IMR-90 (cell line): ENCODE results near the gene SHC1. TPM values are rescaled to one million over a fixed set of nuclear protein-coding genes. Genes with fewer than 3 reads are reported as not detected.

ENCODE experiments used
- ATAC-seq: fragments of 200-7000 bp; cut with Tn5 transposase; 2 replicates; pipeline ENCODE4 v1.9.1; 2020; ENCODE audit warnings: low read depth, mild to moderate bottlenecking, moderate library complexity
- BruUV-seq: library from RNA; stranded (reverse); fragments of 400-500 nt; replicated peaks from 2 replicates; lab custom pipeline; 2021; lab: Mats Ljungman, UMichigan
- CTCF ChIA-PET: fragments of 300-600 bp; formaldehyde crosslinking; extraction: SDS; loops from one replicate; lab custom pipeline; 2021; ENCODE audit warnings: antibody characterized with exemption; lab: Yijun Ruan, JAX
- POLR2A ChIA-PET: fragments of 300-600 bp; sonication (Branson Sonifier 250); formaldehyde crosslinking; loops from one replicate; lab custom pipeline; 2022; ENCODE audit warnings: antibody characterized with exemption; ENCODE audit not compliant: unreplicated experiment; lab: Charles Lee
- DNase-seq: peaks from one replicate; pipeline ENCODE4 v3.0.0; 2013
- H2AFZ ChIP-seq: replicated peaks from 2 replicates; pipeline ENCODE3; 2013; ENCODE audit warnings: low read length, mild to moderate bottlenecking; ENCODE audit not compliant: poor library complexity
- H2AK5ac ChIP-seq: 2 replicates; pipeline ENCODE4 v1.6.1; 2013; ENCODE audit warnings: low read depth, low read length, inconsistent platforms
- H2AK9ac ChIP-seq: replicated peaks from 2 replicates; pipeline ENCODE3; 2013; ENCODE audit warnings: mild to moderate bottlenecking, low read depth, low read length, moderate library complexity; ENCODE audit not compliant: poor library complexity
- H2BK120ac ChIP-seq: 2 replicates; pipeline ENCODE4 v1.6.1; 2013; ENCODE audit warnings: low read depth, low read length, inconsistent platforms
- H2BK15ac ChIP-seq: 3 replicates; pipeline ENCODE4 v1.6.1; 2013; ENCODE audit warnings: low read depth, low read length, inconsistent platforms
- H2BK20ac ChIP-seq: 2 replicates; pipeline ENCODE4 v1.6.1; 2013; ENCODE audit warnings: low read depth, mild to moderate bottlenecking, inconsistent platforms, low read length, moderate library complexity
- H2BK5ac ChIP-seq: 2 replicates; pipeline ENCODE4 v1.6.1; 2013; ENCODE audit warnings: mild to moderate bottlenecking, low read depth, low read length, inconsistent platforms; ENCODE audit not compliant: poor library complexity, severe bottlenecking
- H3K14ac ChIP-seq: replicated peaks from 2 replicates; pipeline ENCODE4 v1.6.1; 2013; ENCODE audit warnings: low read depth, low read length, inconsistent platforms
- H3K18ac ChIP-seq: 2 replicates; pipeline ENCODE4 v1.6.1; 2013; ENCODE audit warnings: low read depth, low read length, control low read depth
- H3K23ac ChIP-seq: 2 replicates; pipeline ENCODE4 v1.6.1; 2013; ENCODE audit warnings: low read depth, low read length, inconsistent platforms
- H3K27ac ChIP-seq: 2 replicates; pipeline ENCODE4 v1.5.1; 2013; ENCODE audit warnings: mild to moderate bottlenecking, control low read depth, low read length; ENCODE audit not compliant: insufficient read depth
- H3K27me3 ChIP-seq: 2 replicates; pipeline ENCODE4 v1.6.1; 2013; ENCODE audit warnings: low read length; ENCODE audit not compliant: control insufficient read depth, insufficient read depth
- H3K36me3 ChIP-seq: 2 replicates; pipeline ENCODE4 v1.6.1; 2013; ENCODE audit warnings: low read length, mixed read lengths; ENCODE audit not compliant: control insufficient read depth, insufficient read depth
- H3K4ac ChIP-seq: 2 replicates; pipeline ENCODE4 v1.6.1; 2013; ENCODE audit warnings: low read depth, low read length, inconsistent platforms
- H3K4me1 ChIP-seq: 2 replicates; pipeline ENCODE4 v1.6.1; 2013; ENCODE audit warnings: low read length, mixed read lengths; ENCODE audit not compliant: control insufficient read depth, insufficient read depth
- H3K4me2 ChIP-seq: 2 replicates; pipeline ENCODE4 v1.6.1; 2013; ENCODE audit warnings: low read depth, mild to moderate bottlenecking, control low read depth, low read length, moderate library complexity
- H3K4me3 ChIP-seq: 2 replicates; pipeline ENCODE4 v1.5.1; 2013; ENCODE audit warnings: low read depth, mild to moderate bottlenecking, control low read depth, low read length, moderate library complexity; ENCODE audit not compliant: insufficient read depth
- H3K56ac ChIP-seq: 2 replicates; pipeline ENCODE4 v1.6.1; 2013; ENCODE audit warnings: low read length, inconsistent platforms; ENCODE audit not compliant: insufficient read depth; ENCODE audit errors: extremely low read depth
- H3K79me1 ChIP-seq, 2 experiments: 2 replicates each; pipeline ENCODE4 v1.6.1; 2013; ENCODE audit warnings: low read length in 2 of 2, inconsistent platforms in 1 of 2, low read depth in 1 of 2
- H3K9ac ChIP-seq: 2 replicates; pipeline ENCODE4 v1.6.1; 2013; ENCODE audit warnings: low read depth, low read length, control low read depth
- H3K9me1 ChIP-seq: 2 replicates; pipeline ENCODE4 v1.6.1; 2013; ENCODE audit warnings: low read length, inconsistent platforms; ENCODE audit not compliant: insufficient read depth
- H3K9me3 ChIP-seq: 2 replicates; pipeline ENCODE4 v1.6.1; 2013; ENCODE audit warnings: low read length; ENCODE audit not compliant: control insufficient read depth, insufficient read depth
- H4K20me1 ChIP-seq: 2 replicates; pipeline ENCODE4 v1.6.1; 2013; ENCODE audit warnings: low read length, inconsistent platforms; ENCODE audit not compliant: insufficient read depth
- H4K5ac ChIP-seq: 2 replicates; pipeline ENCODE4 v1.6.1; 2013; ENCODE audit warnings: mild to moderate bottlenecking, low read depth, low read length, control low read depth
- H4K8ac ChIP-seq, 2 experiments: 2 replicates each; pipeline ENCODE4 v1.6.1; 2013; ENCODE audit warnings: low read depth in 2 of 2, low read length in 2 of 2, control low read depth in 1 of 2, inconsistent platforms in 1 of 2
- H4K91ac ChIP-seq: 2 replicates; pipeline ENCODE4 v1.6.1; 2013; ENCODE audit warnings: low read depth, low read length, inconsistent platforms; ENCODE audit not compliant: insufficient read depth
- CEBPB ChIP-seq: IDR thresholded peaks from 2 replicates; pipeline ENCODE4 v1.6.1; 2012; ENCODE audit warnings: low read depth, low read length, improper control_type of control experiment
- FOS ChIP-seq: fragments of 150-350 bp; IDR thresholded peaks from 2 replicates; pipeline ENCODE4 v1.6.1; 2016; ENCODE audit warnings: low read depth, low read length
- MAFK ChIP-seq: IDR thresholded peaks from 2 replicates; pipeline ENCODE4 v1.6.1; 2012; ENCODE audit warnings: low read depth, low read length, improper control_type of control experiment
- MAZ ChIP-seq: IDR thresholded peaks from 2 replicates; pipeline ENCODE4 v1.6.1; 2012; ENCODE audit warnings: low read depth, mild to moderate bottlenecking, low read length, improper control_type of control experiment, moderate library complexity, borderline replicate concordance
- NFE2L2 ChIP-seq: fragments of 150-350 bp; IDR thresholded peaks from 2 replicates; pipeline ENCODE4 v1.6.1; 2016; ENCODE audit warnings: low read depth, mild to moderate bottlenecking, low read length
- POLR2A ChIP-seq: IDR thresholded peaks from 2 replicates; pipeline ENCODE4 v1.6.1; 2012; ENCODE audit warnings: mild to moderate bottlenecking, low read depth, low read length
- RAD21 ChIP-seq: IDR thresholded peaks from 2 replicates; pipeline ENCODE4 v1.6.1; 2012; ENCODE audit warnings: low read length, improper control_type of control experiment
- RFX5 ChIP-seq: IDR thresholded peaks from 2 replicates; pipeline ENCODE4 v1.8.0; 2012; ENCODE audit warnings: low read depth, mild to moderate bottlenecking, low read length, moderate library complexity
- SMC3 ChIP-seq: fragments of 150-350 bp; IDR thresholded peaks from 2 replicates; pipeline ENCODE4 v1.6.1; 2016; ENCODE audit warnings: low read depth, mild to moderate bottlenecking, antibody characterized with exemption, low read length, moderate library complexity
- WGBS, 2 experiments: methylation state at CpG; one replicate each; pipeline versions ENCODE4 v1.1.5 to v1.1.7; 2013; ENCODE audit warnings: missing lambda C conversion rate in 2 of 2; ENCODE audit not compliant: insufficient read length in 1 of 2; ENCODE audit errors: extremely low coverage in 2 of 2; 5-methylcytosine and 5-hydroxymethylcytosine counted together
- dilution Hi-C: fragments of 300-500 bp; cut with HindIII; formaldehyde crosslinking; loops from one replicate; pipeline ENCODE4 v1.14.3; 2018; ENCODE audit warnings: low sequenced_read_pairs; ENCODE audit not compliant: unreplicated experiment
- in situ Hi-C: fragments of 300-500 bp; cut with MboI; formaldehyde crosslinking; loops from 3 replicates; pipeline ENCODE4 v1.14.3; 2019; ENCODE audit warnings: low sequenced_read_pairs, inconsistent platforms, mixed read lengths
- intact Hi-C: fragments of 100-400 bp; cut with micrococcal nuclease; formaldehyde crosslinking; loops from 2 replicates; pipeline ENCODE4 v1.10.0; 2022
- polyA plus RNA-seq, 3 experiments: library from polyadenylated mRNA; depleted of rRNA; stranded (reverse); fragments of >200 nt; gene quantifications; 2 replicates each; pipeline ENCODE4 v1.2.3, GENCODE V29; 2012; ENCODE audit warnings: low replicate concordance in 1 of 3
- total RNA-seq: library from RNA; depleted of rRNA; stranded (reverse); fragments of >200 nt; gene quantifications from 2 replicates; pipeline ENCODE4 v1.2.3, GENCODE V29; 2012
- TF ChIP-seq, protein P1 (sequence below): conservative IDR thresholded peaks from 2 replicates; pipeline ENCODE4 v1.5.1; 2012; ENCODE audit warnings: mild to moderate bottlenecking, low read depth, low read length, improper control_type of control experiment
- TF ChIP-seq, protein P2 (sequence below): fragments of 150-350 bp; IDR thresholded peaks from 2 replicates; pipeline ENCODE4 v1.6.1; 2017; ENCODE audit warnings: mild to moderate bottlenecking, antibody characterized with exemption, low read length, low read depth
- TF ChIP-seq, protein P3 (sequence below): fragments of 150-350 bp; IDR thresholded peaks from 2 replicates; pipeline ENCODE4 v1.6.1; 2016; ENCODE audit warnings: low read depth, mild to moderate bottlenecking, low read length, moderate library complexity, borderline replicate concordance

SHC1 gene
- total and polyA plus RNA-seq, 2 of the 4 experiments (the other 2 are of a cell fraction): 352 to 355 TPM

DNA sequence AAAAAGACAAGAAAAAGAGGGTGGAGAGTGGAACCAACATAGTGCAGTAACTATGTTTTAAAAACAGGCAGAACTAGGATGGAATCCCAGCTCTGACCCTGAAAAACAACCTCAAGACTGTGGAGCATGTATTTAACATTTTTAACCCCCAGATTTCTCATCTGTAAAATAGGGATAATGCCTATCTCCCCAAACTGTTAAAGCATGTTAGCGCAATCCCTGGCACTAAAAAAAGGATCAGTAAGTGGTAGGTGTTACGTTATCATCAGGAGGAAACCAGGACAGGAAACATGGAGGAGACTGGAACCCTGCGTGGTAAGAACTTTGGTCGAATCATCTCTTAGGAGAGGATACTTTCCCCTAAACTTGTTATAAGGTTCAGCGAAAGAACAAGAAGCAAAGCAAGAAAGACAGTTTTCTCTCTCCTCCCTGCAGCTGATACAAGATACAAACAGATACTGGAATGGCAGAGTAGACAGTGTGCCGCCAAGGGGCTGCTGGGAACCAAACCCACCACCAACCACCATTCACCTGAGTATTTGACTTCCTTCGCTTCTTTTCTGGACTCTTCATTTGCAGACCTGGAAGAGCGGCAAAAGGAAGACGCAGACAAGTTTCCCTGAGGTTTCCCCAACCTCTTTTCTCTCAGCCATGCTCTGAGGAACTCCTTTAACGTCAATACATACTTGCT lies 10.0 kb downstream of the SHC1 start:
- H3K14ac ChIP-seq: peak overlapping the region; percentile 92
- H3K18ac ChIP-seq: no peak overlapping the region
- TF ChIP-seq MAZ: no peak
- TF ChIP-seq SMC3: no peak
- no peak for TF ChIP-seq RAD21
- TF ChIP-seq, protein P1, sequence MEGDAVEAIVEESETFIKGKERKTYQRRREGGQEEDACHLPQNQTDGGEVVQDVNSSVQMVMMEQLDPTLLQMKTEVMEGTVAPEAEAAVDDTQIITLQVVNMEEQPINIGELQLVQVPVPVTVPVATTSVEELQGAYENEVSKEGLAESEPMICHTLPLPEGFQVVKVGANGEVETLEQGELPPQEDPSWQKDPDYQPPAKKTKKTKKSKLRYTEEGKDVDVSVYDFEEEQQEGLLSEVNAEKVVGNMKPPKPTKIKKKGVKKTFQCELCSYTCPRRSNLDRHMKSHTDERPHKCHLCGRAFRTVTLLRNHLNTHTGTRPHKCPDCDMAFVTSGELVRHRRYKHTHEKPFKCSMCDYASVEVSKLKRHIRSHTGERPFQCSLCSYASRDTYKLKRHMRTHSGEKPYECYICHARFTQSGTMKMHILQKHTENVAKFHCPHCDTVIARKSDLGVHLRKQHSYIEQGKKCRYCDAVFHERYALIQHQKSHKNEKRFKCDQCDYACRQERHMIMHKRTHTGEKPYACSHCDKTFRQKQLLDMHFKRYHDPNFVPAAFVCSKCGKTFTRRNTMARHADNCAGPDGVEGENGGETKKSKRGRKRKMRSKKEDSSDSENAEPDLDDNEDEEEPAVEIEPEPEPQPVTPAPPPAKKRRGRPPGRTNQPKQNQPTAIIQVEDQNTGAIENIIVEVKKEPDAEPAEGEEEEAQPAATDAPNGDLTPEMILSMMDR: no peak
- no peak for TF ChIP-seq FOS
- TF ChIP-seq NFE2L2: no peak
- no peak for TF ChIP-seq POLR2A
- no peak for TF ChIP-seq RFX5
- TF ChIP-seq MAFK: no peak
- TF ChIP-seq CEBPB: no peak
- TF ChIP-seq, protein P2, sequence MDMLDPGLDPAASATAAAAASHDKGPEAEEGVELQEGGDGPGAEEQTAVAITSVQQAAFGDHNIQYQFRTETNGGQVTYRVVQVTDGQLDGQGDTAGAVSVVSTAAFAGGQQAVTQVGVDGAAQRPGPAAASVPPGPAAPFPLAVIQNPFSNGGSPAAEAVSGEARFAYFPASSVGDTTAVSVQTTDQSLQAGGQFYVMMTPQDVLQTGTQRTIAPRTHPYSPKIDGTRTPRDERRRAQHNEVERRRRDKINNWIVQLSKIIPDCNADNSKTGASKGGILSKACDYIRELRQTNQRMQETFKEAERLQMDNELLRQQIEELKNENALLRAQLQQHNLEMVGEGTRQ: no peak
- TF ChIP-seq, protein P3, sequence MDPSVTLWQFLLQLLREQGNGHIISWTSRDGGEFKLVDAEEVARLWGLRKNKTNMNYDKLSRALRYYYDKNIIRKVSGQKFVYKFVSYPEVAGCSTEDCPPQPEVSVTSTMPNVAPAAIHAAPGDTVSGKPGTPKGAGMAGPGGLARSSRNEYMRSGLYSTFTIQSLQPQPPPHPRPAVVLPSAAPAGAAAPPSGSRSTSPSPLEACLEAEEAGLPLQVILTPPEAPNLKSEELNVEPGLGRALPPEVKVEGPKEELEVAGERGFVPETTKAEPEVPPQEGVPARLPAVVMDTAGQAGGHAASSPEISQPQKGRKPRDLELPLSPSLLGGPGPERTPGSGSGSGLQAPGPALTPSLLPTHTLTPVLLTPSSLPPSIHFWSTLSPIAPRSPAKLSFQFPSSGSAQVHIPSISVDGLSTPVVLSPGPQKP: no peak
- H3K4me2 ChIP-seq: peak overlapping the region; percentile 90
- H2AFZ ChIP-seq: peak overlapping the region; percentile 38
- DNase-seq: no peak
- H4K20me1 ChIP-seq: peaks cover 13% of the 10 kb centered on the region
- H3K56ac ChIP-seq: peak overlapping the region; percentile 22; the same call in 1 of the 2 replicates
- peak overlapping the region; percentile 47 for H2BK5ac ChIP-seq
- H3K4ac ChIP-seq: peak overlapping the region; percentile 99
- H2AK9ac ChIP-seq: peak overlapping the region; percentile 59
- dilution Hi-C loops (no loop called here), intact Hi-C loops (loop anchor here (2.0 kb wide), 2 partner anchors 38 to 124 kb away; no protein-coding TSS in a partner anchor), in situ Hi-C loops (no loop called here)
- POLR2A ChIA-PET: interaction anchor here (1.2 to 2.5 kb wide), 2 partner anchors 10 to 12 kb away, joined by 10 to 17 read pairs; partner anchors contain the start of gene SHC1
- H2BK120ac ChIP-seq: no peak overlapping the region; the same call in 1 of the 2 replicates
- H2BK15ac ChIP-seq: no peak overlapping the region; the same call in 2 of the 3 replicates
- peak overlapping the region; percentile 86 for H3K4me3 ChIP-seq
- H2AK5ac ChIP-seq: peak overlapping the region; percentile 95; the same call in 1 of the 2 replicates
- WGBS, 2 experiments: 20% methylated on average over 1 of the region's 10 CpGs; no CpG with 5 or more reads in 1 of the 2 experiments
- H2BK20ac ChIP-seq: no peak overlapping the region
- H3K36me3 ChIP-seq: peaks cover 40% of the 10 kb centered on the region
- no peaks in the 10 kb centered on the region for H3K9me3 ChIP-seq
- H4K91ac ChIP-seq: no peak overlapping the region
- peaks cover 25 to 61% of the 10 kb centered on the region in 2 experiments; a peak in 3 of 4 replicates for H3K79me1 ChIP-seq
- peak overlapping the region; percentile 49; the same call in 1 of the 2 replicates for H3K23ac ChIP-seq
- no TSS peak for BruUV-seq
- peak overlapping the region; percentile 43; the same call in 1 of the 2 replicates for H3K27ac ChIP-seq
- H3K27me3 ChIP-seq: no peaks in the 10 kb centered on the region
- H3K9ac ChIP-seq: peak overlapping the region; percentile 94
- ATAC-seq: no peak
- H3K4me1 ChIP-seq: peaks cover 13% of the 10 kb centered on the region
- CTCF ChIA-PET: interaction anchor here (0.6 to 1.6 kb wide), 7 partner anchors 10 to 124 kb away, joined by 3 to 11 read pairs (median 3); partner anchors contain the start of gene SHC1
- H4K8ac ChIP-seq: peak overlapping the region in 1 of 2 experiments; percentile 8; a peak in 1 of 4 replicates
- H4K5ac ChIP-seq: no peak overlapping the region
- H3K9me1 ChIP-seq: no peaks in the 10 kb centered on the region
